Vagina (tissue), 2 donors: ENCODE results near the gene LRMDA. TPM values are rescaled to one million over a fixed set of nuclear protein-coding genes. Genes with fewer than 3 reads are reported as not detected.

Source experiments
- DNase-seq, 2 donors: peaks; one replicate each; pipeline ENCODE4 v3.0.0-alpha.2; 2017; ENCODE audit errors: extremely low spot score in 2 of 2
- H3K27ac ChIP-seq: fragments of 200-600 bp; sonication (generic); one replicate; pipeline ENCODE4 v1.5.1; 2019
- H3K27me3 ChIP-seq: fragments of 200-600 bp; sonication (generic); one replicate; pipeline ENCODE4 v1.5.1; 2019
- H3K36me3 ChIP-seq, 2 donors: fragments of 200-600 bp; sonication (generic); one replicate each; pipeline ENCODE4 v1.5.1; 2017 to 2019
- H3K4me1 ChIP-seq: fragments of 200-600 bp; sonication (generic); one replicate; pipeline ENCODE4 v1.5.1; 2019
- H3K4me3 ChIP-seq, 2 donors: fragments of 200-600 bp; sonication (generic); 1 replicate in 1 of 2; 2 replicates in 1 of 2; pipeline ENCODE4 v1.5.1; 2016 to 2019
- H3K9me3 ChIP-seq: fragments of 200-600 bp; sonication (generic); one replicate; pipeline ENCODE4 v1.5.1; 2019
- POLR2A ChIP-seq, 2 donors: fragments of 450-650 bp; IDR thresholded peaks; one replicate each; pipeline ENCODE4 v1.6.1; 2017; ENCODE audit warnings: antibody characterized with exemption in 2 of 2, mild to moderate bottlenecking in 2 of 2, moderate library complexity in 2 of 2
- POLR2AphosphoS5 ChIP-seq, 2 donors: sonication (generic); formaldehyde crosslinking; IDR thresholded peaks; one replicate each; pipeline ENCODE4 v1.9.0; 2017; ENCODE audit warnings: antibody characterized with exemption in 2 of 2, mild to moderate bottlenecking in 2 of 2, low read depth in 1 of 2; ENCODE audit not compliant: insufficient read depth in 1 of 2
- intact Hi-C: fragments of 100-400 bp; cut with DNase I; formaldehyde crosslinking; loops from one replicate; pipeline ENCODE4 v1.15.1; 2023
- total RNA-seq: library from RNA; depleted of rRNA; stranded (reverse); fragments of >200 nt; gene quantifications from one replicate; pipeline ENCODE4 v1.2.3, GENCODE V29; 2016
- TF ChIP-seq, protein P1 (sequence below), 3 experiments: fragments of 450-650 bp in 2 of 3; fragments of 200-600 bp in 1 of 3; sonication (generic) in 1 of 3; IDR thresholded peaks; one replicate each; pipeline ENCODE4 v1.5.1; 2017 to 2019; ENCODE audit warnings: antibody characterized with exemption in 3 of 3, mild to moderate bottlenecking in 2 of 3, moderate library complexity in 2 of 3

Gene LRMDA
- total RNA-seq, 1 donor from 2014 or later = 22.6 TPM

DNA sequence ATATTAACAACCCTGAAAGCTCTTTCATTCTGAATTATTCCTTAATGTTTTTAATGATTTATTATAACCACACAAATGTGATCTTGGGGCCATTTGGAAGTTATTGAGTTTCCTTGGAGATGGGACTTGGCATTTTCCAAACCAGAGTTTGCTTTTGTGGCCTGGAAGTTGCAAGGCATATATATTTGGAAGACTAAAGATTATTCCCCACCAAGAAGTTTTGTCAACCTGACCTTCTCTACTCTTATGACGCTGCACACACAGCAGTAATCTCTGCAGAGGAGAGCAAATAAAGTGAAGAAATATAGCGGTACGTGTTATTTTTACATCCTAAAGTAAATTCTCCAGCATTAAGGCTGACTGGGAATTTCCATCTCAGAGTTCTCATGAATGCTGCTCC is 397.0 kb downstream of the LRMDA start:
- intact Hi-C loops = no loop called here
- Histone ChIP-seq H3K4me3 (no peak overlapping the region), H3K36me3 (no peaks in the 10 kb centered on the region), H3K9me3 (no peaks in the 10 kb centered on the region), H3K27ac (no peak overlapping the region), H3K4me1 (peaks cover 10% of the 10 kb centered on the region), H3K27me3 (no peaks in the 10 kb centered on the region)
- DNase-seq = no peak
- TF ChIP-seq POLR2AphosphoS5 (IDR thresholded peaks at IDR 0.05; ENCODE audit: insufficient read depth in 1 of 2, low read depth in 1 of 2) (no peak), POLR2A (IDR thresholded peaks at IDR 0.05) (no peak)
- TF ChIP-seq, protein P1, sequence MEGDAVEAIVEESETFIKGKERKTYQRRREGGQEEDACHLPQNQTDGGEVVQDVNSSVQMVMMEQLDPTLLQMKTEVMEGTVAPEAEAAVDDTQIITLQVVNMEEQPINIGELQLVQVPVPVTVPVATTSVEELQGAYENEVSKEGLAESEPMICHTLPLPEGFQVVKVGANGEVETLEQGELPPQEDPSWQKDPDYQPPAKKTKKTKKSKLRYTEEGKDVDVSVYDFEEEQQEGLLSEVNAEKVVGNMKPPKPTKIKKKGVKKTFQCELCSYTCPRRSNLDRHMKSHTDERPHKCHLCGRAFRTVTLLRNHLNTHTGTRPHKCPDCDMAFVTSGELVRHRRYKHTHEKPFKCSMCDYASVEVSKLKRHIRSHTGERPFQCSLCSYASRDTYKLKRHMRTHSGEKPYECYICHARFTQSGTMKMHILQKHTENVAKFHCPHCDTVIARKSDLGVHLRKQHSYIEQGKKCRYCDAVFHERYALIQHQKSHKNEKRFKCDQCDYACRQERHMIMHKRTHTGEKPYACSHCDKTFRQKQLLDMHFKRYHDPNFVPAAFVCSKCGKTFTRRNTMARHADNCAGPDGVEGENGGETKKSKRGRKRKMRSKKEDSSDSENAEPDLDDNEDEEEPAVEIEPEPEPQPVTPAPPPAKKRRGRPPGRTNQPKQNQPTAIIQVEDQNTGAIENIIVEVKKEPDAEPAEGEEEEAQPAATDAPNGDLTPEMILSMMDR (IDR thresholded peaks at IDR 0.05) = no peak

DNA sequence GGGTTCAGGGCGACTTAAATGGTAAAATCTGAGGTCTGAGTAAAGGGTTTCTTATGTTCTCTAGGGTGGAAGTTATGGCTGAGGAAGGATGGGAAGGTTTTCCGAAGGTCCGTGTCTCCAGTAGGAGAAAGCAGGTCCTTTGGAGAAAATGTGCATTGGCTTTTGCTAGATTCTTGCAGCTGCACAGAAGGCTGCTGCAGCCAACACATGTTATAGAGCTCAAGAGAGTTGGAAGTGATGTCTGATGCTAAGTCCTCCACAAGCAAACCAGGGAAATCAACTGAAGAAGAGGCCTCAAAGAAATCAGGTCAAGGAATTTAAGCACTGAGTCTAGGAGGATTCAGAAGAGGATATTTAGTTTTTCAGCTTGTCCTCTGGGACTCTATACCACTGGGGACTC is 404.6 kb downstream of the LRMDA start:
- Histone ChIP-seq H3K4me3 (no peak overlapping the region), H3K36me3 (no peaks in the 10 kb centered on the region), H3K9me3 (no peaks in the 10 kb centered on the region), H3K4me1 (no peaks in the 10 kb centered on the region), H3K27me3 (no peaks in the 10 kb centered on the region), H3K27ac (no peak overlapping the region)
- intact Hi-C loops = no loop called here
- no peak for TF ChIP-seq POLR2A (IDR thresholded peaks at IDR 0.05)
- no peak for DNase-seq

DNA sequence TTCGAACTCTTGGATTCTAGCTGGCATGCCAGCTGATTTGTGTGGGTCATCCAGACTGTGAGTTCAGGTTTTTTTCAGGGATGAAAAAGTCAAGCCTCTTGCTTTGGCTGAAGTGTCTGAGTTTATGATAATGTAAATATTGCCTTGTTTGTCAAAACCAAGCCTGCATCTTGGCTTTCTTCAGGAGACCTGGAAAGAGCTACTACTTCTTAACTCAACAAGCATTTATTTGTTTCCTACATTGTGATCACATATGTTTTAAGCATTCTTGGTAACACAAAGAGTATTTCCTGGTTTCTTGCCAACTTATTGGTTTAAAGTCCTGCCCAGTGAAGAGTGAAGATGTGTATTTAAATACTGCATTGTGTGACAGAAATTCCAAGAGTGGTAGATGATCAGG is 407.1 kb downstream of the LRMDA start:
- Histone ChIP-seq H3K9me3 (no peaks in the 10 kb centered on the region), H3K27me3 (no peaks in the 10 kb centered on the region), H3K27ac (no peak overlapping the region), H3K36me3 (no peaks in the 10 kb centered on the region), H3K4me1 (no peaks in the 10 kb centered on the region), H3K4me3 (no peak overlapping the region)
- intact Hi-C loops = no loop called here
- TF ChIP-seq, protein P1 (IDR thresholded peaks at IDR 0.05) = no peak
- no peak for DNase-seq

DNA sequence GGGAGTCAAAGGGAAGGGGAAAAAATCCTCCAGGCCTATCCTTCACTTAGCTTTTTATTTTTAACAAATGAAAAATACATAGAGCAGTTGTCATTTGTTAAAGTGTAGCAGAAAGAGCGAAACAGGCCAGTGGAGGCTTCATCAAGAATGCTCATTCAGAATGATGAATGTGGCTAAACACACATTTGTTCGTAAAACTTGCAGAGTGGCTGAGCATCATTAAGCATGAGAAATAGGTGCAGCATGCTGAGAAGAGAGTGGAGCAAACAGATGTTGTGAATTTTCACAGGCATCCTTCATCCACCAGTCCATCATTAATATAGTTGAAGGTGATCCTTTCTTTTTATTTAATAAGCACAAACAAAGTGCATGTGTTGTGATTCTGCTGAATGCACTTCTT is 407.6 kb downstream of the LRMDA start:
- H3K27me3 ChIP-seq = no peaks in the 10 kb centered on the region
- TF ChIP-seq POLR2AphosphoS5 (IDR thresholded peaks at IDR 0.05; ENCODE audit: insufficient read depth in 1 of 2, low read depth in 1 of 2) = no peak
- no peak for TF ChIP-seq POLR2A (IDR thresholded peaks at IDR 0.05)
- TF ChIP-seq, protein P1 (IDR thresholded peaks at IDR 0.05) = no peak
- intact Hi-C loops = no loop called here
- H3K4me1 ChIP-seq = no peaks in the 10 kb centered on the region
- DNase-seq = no peak
- no peak overlapping the region for H3K4me3 ChIP-seq
- H3K36me3 ChIP-seq = no peaks in the 10 kb centered on the region
- H3K27ac ChIP-seq = no peak overlapping the region
- no peaks in the 10 kb centered on the region for H3K9me3 ChIP-seq

DNA sequence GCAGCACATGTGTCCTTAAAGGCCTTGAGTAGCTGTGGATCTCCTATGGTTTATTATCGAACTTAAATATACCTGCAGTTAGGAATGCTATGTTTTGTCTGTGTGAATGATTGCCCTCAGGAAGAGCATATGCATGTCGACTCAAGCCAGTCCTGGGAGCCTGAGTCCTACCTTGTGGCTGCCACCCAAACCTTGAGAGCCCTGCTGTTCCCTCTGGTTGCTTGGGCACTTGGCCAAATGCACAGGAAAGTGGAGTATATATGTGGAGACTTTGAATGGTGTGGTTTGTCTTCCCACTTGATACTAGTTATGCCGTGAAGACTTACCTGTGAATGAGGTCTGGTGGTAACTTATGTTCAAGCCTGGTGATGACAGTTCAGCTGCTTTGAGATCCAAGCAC is 409.8 kb downstream of the LRMDA start:
- Histone ChIP-seq H3K27ac (no peak overlapping the region), H3K36me3 (no peaks in the 10 kb centered on the region), H3K27me3 (no peaks in the 10 kb centered on the region), H3K9me3 (no peaks in the 10 kb centered on the region), H3K4me3 (no peak overlapping the region), H3K4me1 (no peaks in the 10 kb centered on the region)
- intact Hi-C loops = no loop called here
- no peak for TF ChIP-seq POLR2A (IDR thresholded peaks at IDR 0.05)
- no peak for TF ChIP-seq POLR2AphosphoS5 (IDR thresholded peaks at IDR 0.05; ENCODE audit: insufficient read depth in 1 of 2, low read depth in 1 of 2)
- TF ChIP-seq, protein P1 (IDR thresholded peaks at IDR 0.05) = no peak
- DNase-seq = no peak
